HEK293 (cell line): ENCODE results near the gene PHAX.
A peak's percentile ranks its signal among the peaks of the same experiment; 100 is the strongest.

Experiments used
- CTCF ChIA-PET: fragments of 350-600 bp; formaldehyde crosslinking; extraction: SDS; loops from one replicate; lab custom pipeline; 2021; ENCODE audit warnings: antibody characterized with exemption; lab: Yijun Ruan, JAX
- POLR2A ChIA-PET: fragments of 300-600 bp; formaldehyde crosslinking; extraction: SDS; loops from one replicate; lab custom pipeline; 2020; ENCODE audit warnings: antibody characterized with exemption, inconsistent platforms; lab: Yijun Ruan, JAX
- H3K27ac ChIP-seq: fragments of 200-500 bp; sonication (Bioruptor generic); 2 replicates; pipeline ENCODE4 v1.5.1; 2014; ENCODE audit warnings: low read depth, low read length, control low read depth, inconsistent platforms; ENCODE audit errors: extremely low read depth
- H3K36me3 ChIP-seq, 2 experiments: fragments of 200-500 bp in 1 of 2; sonication (Bioruptor generic) in 1 of 2; 1 replicate in 1 of 2; 2 replicates in 1 of 2; pipeline ENCODE4 v1.5.1; 2014 to 2017; ENCODE audit warnings: inconsistent platforms in 2 of 2, low read length in 2 of 2; ENCODE audit not compliant: control insufficient read depth in 2 of 2, insufficient read depth in 1 of 2
- H3K4me1 ChIP-seq: fragments of 200-500 bp; sonication (Bioruptor generic); 2 replicates; pipeline ENCODE4 v1.5.1; 2014; ENCODE audit warnings: mild to moderate bottlenecking, low read length, inconsistent platforms; ENCODE audit not compliant: control insufficient read depth, insufficient read depth
- H3K4me3 ChIP-seq: 2 replicates; pipeline ENCODE4 v1.5.1; 2011; ENCODE audit warnings: low read depth, mild to moderate bottlenecking, control low read depth, low read length, moderate library complexity
- H3K9me3 ChIP-seq: fragments of 200-500 bp; sonication (Bioruptor generic); 2 replicates; pipeline ENCODE4 v1.5.1; 2014; ENCODE audit warnings: low read depth, low read length, inconsistent platforms; ENCODE audit not compliant: control insufficient read depth, insufficient read depth
- FEZF1 ChIP-seq: fragments of 450-650 bp; formaldehyde crosslinking; IDR thresholded peaks from 2 replicates; pipeline ENCODE4 v1.5.1; 2016; ENCODE audit warnings: missing biosample characterization, missing genetic modification characterization
- GFI1B ChIP-seq: fragments of 450-650 bp; formaldehyde crosslinking; IDR thresholded peaks from 2 replicates; pipeline ENCODE4 v1.5.1; 2016; ENCODE audit warnings: missing biosample characterization, missing genetic modification characterization
- HIC1 ChIP-seq: fragments of 450-650 bp; formaldehyde crosslinking; IDR thresholded peaks from 2 replicates; pipeline ENCODE4 v1.5.1; 2016; ENCODE audit warnings: missing biosample characterization, missing genetic modification characterization
- HOXD13 ChIP-seq: sonication (generic); formaldehyde crosslinking; IDR thresholded peaks from 2 replicates; pipeline ENCODE4 v1.8.0; 2022; ENCODE audit warnings: missing genetic modification reagents, borderline replicate concordance
- IKZF3 ChIP-seq: fragments of 450-650 bp; IDR thresholded peaks from 2 replicates; pipeline ENCODE4 v1.5.0; 2018; ENCODE audit warnings: missing biosample characterization, mild to moderate bottlenecking, missing genetic modification characterization, moderate library complexity
- PRDM1 ChIP-seq: fragments of 450-650 bp; formaldehyde crosslinking; IDR thresholded peaks from 2 replicates; pipeline ENCODE4; 2016; ENCODE audit warnings: missing biosample characterization, missing genetic modification characterization
- REST ChIP-seq: fragments of 450-650 bp; formaldehyde crosslinking; IDR thresholded peaks from 2 replicates; pipeline ENCODE4 v1.5.1; 2016; ENCODE audit warnings: missing biosample characterization, missing genetic modification characterization
- SP7 ChIP-seq: fragments of 450-650 bp; formaldehyde crosslinking; IDR thresholded peaks from 2 replicates; pipeline ENCODE4 v1.5.1; 2016; ENCODE audit warnings: missing biosample characterization, missing genetic modification characterization
- ZNF132 ChIP-seq: fragments of 450-650 bp; formaldehyde crosslinking; IDR thresholded peaks from 2 replicates; pipeline ENCODE4 v1.5.1; 2017; ENCODE audit warnings: missing biosample characterization, missing genetic modification characterization, borderline replicate concordance
- ZNF155 ChIP-seq: fragments of 450-650 bp; formaldehyde crosslinking; IDR thresholded peaks from 2 replicates; pipeline ENCODE4 v1.5.1; 2016; ENCODE audit warnings: missing biosample characterization, missing genetic modification characterization
- ZNF214 ChIP-seq: fragments of 450-650 bp; formaldehyde crosslinking; IDR thresholded peaks from 2 replicates; pipeline ENCODE4 v1.5.1; 2017; ENCODE audit warnings: missing biosample characterization, mild to moderate bottlenecking, missing genetic modification characterization, borderline replicate concordance
- ZNF394 ChIP-seq: fragments of 450-650 bp; formaldehyde crosslinking; IDR thresholded peaks from 2 replicates; pipeline ENCODE4 v1.5.1; 2016; ENCODE audit warnings: missing biosample characterization, missing genetic modification characterization, mild to moderate bottlenecking, moderate library complexity, borderline replicate concordance
- ZNF544 ChIP-seq: fragments of 450-650 bp; formaldehyde crosslinking; IDR thresholded peaks from 2 replicates; pipeline ENCODE4 v1.5.0; 2017; ENCODE audit warnings: missing biosample characterization, missing genetic modification characterization
- ZNF629 ChIP-seq: fragments of 450-650 bp; formaldehyde crosslinking; IDR thresholded peaks from 2 replicates; pipeline ENCODE4 v1.5.1; 2017; ENCODE audit warnings: missing biosample characterization, missing genetic modification characterization
- ZNF654 ChIP-seq: fragments of 450-650 bp; formaldehyde crosslinking; IDR thresholded peaks from 2 replicates; pipeline ENCODE4 v1.5.1; 2016; ENCODE audit warnings: low read depth, missing biosample characterization, missing genetic modification characterization
- ZNF692 ChIP-seq: fragments of 450-650 bp; formaldehyde crosslinking; IDR thresholded peaks from 2 replicates; pipeline ENCODE4 v1.5.1; 2016; ENCODE audit warnings: missing biosample characterization, missing genetic modification characterization
- ZSCAN23 ChIP-seq: fragments of 450-650 bp; formaldehyde crosslinking; IDR thresholded peaks from 2 replicates; pipeline ENCODE4 v1.5.1; 2016; ENCODE audit warnings: missing biosample characterization, missing genetic modification characterization
- TF ChIP-seq, protein P1 (sequence below): fragments of 450-650 bp; formaldehyde crosslinking; IDR thresholded peaks from 2 replicates; pipeline ENCODE4 v1.5.1; 2017; ENCODE audit warnings: missing biosample characterization, missing genetic modification characterization
- TF ChIP-seq, protein P2 (sequence below): fragments of 450-650 bp; formaldehyde crosslinking; IDR thresholded peaks from 2 replicates; pipeline ENCODE4 v1.5.1; 2016; ENCODE audit warnings: missing biosample characterization, missing genetic modification characterization

The PHAX gene

DNA sequence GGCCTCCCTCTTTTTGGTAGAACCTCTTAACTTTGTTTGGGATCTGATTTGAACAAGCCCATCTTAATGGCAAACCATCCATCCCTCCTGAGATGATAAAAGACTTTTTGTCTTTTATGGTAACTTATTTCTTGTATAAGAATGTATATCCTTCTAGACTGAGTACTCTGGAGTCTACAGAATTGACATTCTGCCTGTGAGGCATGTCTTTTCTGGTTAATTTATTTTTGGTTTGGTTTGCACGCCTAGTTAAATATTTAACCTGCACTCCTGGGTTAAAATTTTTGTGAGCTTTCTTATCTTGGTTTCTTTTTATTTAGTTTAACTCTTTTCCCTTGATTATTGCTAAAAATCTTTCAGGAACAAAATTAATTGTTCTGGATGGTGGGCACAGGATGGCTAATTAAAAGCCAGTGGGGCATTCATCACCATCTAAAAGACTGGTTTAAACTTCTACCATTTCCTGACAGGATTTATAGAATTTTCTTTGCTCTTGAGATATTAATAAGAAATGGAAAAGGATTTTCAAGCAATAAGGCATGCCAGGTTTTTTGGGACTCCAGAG is 50.3 kb downstream of the PHAX start:
- H3K27ac ChIP-seq = no peak overlapping the region
- CTCF ChIA-PET = interaction anchor here (1.3 kb wide), 1 partner anchor 129 kb away, joined by 5 read pairs; no protein-coding TSS in a partner anchor
- H3K4me3 ChIP-seq = no peak overlapping the region
- no peaks in the 10 kb centered on the region for H3K4me1 ChIP-seq
- H3K9me3 ChIP-seq = no peaks in the 10 kb centered on the region
- H3K36me3 ChIP-seq = no peaks in the 10 kb centered on the region
- POLR2A ChIA-PET = interaction anchor here (1.3 kb wide), 1 partner anchor 9 kb away, joined by 3 read pairs; no protein-coding TSS in a partner anchor
- TF ChIP-seq ZNF214 (tag by site-specific recombination) = no peak
- TF ChIP-seq ZNF544 = no peak
- TF ChIP-seq ZSCAN23 = no peak
- no peak for TF ChIP-seq HIC1
- no peak for TF ChIP-seq ZNF394 (tag by site-specific recombination)
- no peak for TF ChIP-seq GFI1B (tag by site-specific recombination)
- no peak for TF ChIP-seq FEZF1 (tag by site-specific recombination)

GRCh38 chr5:126656401-126657007 is 55.8 kb downstream of the PHAX start:
- Histone ChIP-seq H3K4me3 (no peak overlapping the region), H3K4me1 (no peaks in the 10 kb centered on the region), H3K9me3 (no peaks in the 10 kb centered on the region), H3K36me3 (no peaks in the 10 kb centered on the region), H3K27ac (no peak overlapping the region)
- CTCF ChIA-PET = interaction anchor here (0.6 to 3.6 kb wide), 4 partner anchors 123 to 165 kb away, joined by 3 to 29 read pairs (median 4); no protein-coding TSS in a partner anchor
- POLR2A ChIA-PET = interaction anchor here (0.7 kb wide), 1 partner anchor 120 kb away, joined by 3 read pairs; the partner anchor contains the start of gene LMNB1
- TF ChIP-seq FEZF1 (tag by site-specific recombination) (peak; percentile 29; the same call in 1 of the 2 replicates), PRDM1 (tag by site-specific recombination) (0 out of 2 replicates have a peak, but pooled peaks have one; percentile 10), SP7 (0 out of 2 replicates have a peak, but pooled peaks have one; percentile 11), ZNF155 (tag by site-specific recombination) (no peak), IKZF3 (tag by site-specific recombination) (peak; percentile 52; the same call in 1 of the 2 replicates), ZNF654 (peak; percentile 93), ZNF132 (tag by site-specific recombination) (no peak), ZNF692 (tag by site-specific recombination) (no peak), REST (tag by site-specific recombination) (no peak), HOXD13 (CRISPR knock-in tag) (no peak), ZNF629 (tag by site-specific recombination) (no peak)
- TF ChIP-seq, protein P1, sequence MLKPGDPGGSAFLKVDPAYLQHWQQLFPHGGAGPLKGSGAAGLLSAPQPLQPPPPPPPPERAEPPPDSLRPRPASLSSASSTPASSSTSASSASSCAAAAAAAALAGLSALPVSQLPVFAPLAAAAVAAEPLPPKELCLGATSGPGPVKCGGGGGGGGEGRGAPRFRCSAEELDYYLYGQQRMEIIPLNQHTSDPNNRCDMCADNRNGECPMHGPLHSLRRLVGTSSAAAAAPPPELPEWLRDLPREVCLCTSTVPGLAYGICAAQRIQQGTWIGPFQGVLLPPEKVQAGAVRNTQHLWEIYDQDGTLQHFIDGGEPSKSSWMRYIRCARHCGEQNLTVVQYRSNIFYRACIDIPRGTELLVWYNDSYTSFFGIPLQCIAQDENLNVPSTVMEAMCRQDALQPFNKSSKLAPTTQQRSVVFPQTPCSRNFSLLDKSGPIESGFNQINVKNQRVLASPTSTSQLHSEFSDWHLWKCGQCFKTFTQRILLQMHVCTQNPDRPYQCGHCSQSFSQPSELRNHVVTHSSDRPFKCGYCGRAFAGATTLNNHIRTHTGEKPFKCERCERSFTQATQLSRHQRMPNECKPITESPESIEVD (tag by site-specific recombination) = no peak
- TF ChIP-seq, protein P2, sequence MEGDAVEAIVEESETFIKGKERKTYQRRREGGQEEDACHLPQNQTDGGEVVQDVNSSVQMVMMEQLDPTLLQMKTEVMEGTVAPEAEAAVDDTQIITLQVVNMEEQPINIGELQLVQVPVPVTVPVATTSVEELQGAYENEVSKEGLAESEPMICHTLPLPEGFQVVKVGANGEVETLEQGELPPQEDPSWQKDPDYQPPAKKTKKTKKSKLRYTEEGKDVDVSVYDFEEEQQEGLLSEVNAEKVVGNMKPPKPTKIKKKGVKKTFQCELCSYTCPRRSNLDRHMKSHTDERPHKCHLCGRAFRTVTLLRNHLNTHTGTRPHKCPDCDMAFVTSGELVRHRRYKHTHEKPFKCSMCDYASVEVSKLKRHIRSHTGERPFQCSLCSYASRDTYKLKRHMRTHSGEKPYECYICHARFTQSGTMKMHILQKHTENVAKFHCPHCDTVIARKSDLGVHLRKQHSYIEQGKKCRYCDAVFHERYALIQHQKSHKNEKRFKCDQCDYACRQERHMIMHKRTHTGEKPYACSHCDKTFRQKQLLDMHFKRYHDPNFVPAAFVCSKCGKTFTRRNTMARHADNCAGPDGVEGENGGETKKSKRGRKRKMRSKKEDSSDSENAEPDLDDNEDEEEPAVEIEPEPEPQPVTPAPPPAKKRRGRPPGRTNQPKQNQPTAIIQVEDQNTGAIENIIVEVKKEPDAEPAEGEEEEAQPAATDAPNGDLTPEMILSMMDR (tag by site-specific recombination) = peak; percentile 60
